Endothelial cell of umbilical vein (primary cell): ENCODE data around the gene TIMMDC1. TPM values are rescaled to one million over a fixed set of nuclear protein-coding genes. Genes with fewer than 3 reads are reported as not detected.

Experiments used
- BruUV-seq: library from RNA; stranded (reverse); fragments of 400-500 nt; replicated peaks from 2 replicates; lab custom pipeline; 2021; lab: Mats Ljungman, UMichigan
- CTCF ChIA-PET: fragments of 300-600, 350-600 bp; sonication (Branson Sonifier 250); formaldehyde crosslinking; loops from one replicate; lab custom pipeline; 2021; ENCODE audit warnings: antibody characterized with exemption, inconsistent platforms; lab: Charles Lee
- POLR2A ChIA-PET: fragments of 300-600, 350-600 bp; sonication (Branson Sonifier 250); formaldehyde crosslinking; loops from one replicate; lab custom pipeline; 2021; ENCODE audit warnings: antibody characterized with exemption, inconsistent platforms; lab: Charles Lee
- DNase-seq: peaks from one replicate; pipeline ENCODE4 v3.0.0-alpha.2; 2011; ENCODE audit warnings: low read depth, low spot score
- FAIRE-seq: peaks from 2 replicates; lab custom pipeline; 2011; peaks lifted over from hg19 to GRCh38; lab: Jason Lieb, UNC
- H2AFZ ChIP-seq: 2 replicates; pipeline ENCODE4 v1.6.0; 2012; ENCODE audit warnings: low read depth, low read length, control low read depth, inconsistent platforms
- H3K27ac ChIP-seq: 2 replicates; pipeline ENCODE4 v1.5.1; 2011; ENCODE audit warnings: low read depth, mild to moderate bottlenecking, control low read depth, low read length, moderate library complexity; ENCODE audit not compliant: insufficient read depth
- H3K27me3 ChIP-seq, 2 experiments: 2 replicates each; pipeline versions ENCODE4 v1.6.0 to v1.6.1; 2011; ENCODE audit warnings: low read length in 2 of 2, mixed read lengths in 1 of 2; ENCODE audit not compliant: control insufficient read depth in 2 of 2, insufficient read depth in 2 of 2
- H3K36me3 ChIP-seq, 2 experiments: 2 replicates in 1 of 2; 3 replicates in 1 of 2; pipeline ENCODE4 v1.5.1; 2011; ENCODE audit warnings: low read length in 2 of 2, mild to moderate bottlenecking in 1 of 2, moderate library complexity in 1 of 2; ENCODE audit not compliant: control insufficient read depth in 2 of 2, insufficient read depth in 2 of 2; ENCODE audit errors: extremely low read depth in 1 of 2
- H3K4me1 ChIP-seq: 3 replicates; pipeline ENCODE4 v1.5.1; 2011; ENCODE audit warnings: mild to moderate bottlenecking, low read length; ENCODE audit not compliant: control insufficient read depth, insufficient read depth; ENCODE audit errors: extremely low read depth
- H3K4me2 ChIP-seq: 2 replicates; pipeline ENCODE4 v1.6.1; 2011; ENCODE audit warnings: low read length, control low read depth, mixed read lengths; ENCODE audit not compliant: insufficient read depth
- H3K4me3 ChIP-seq, 3 experiments: fragments of 200-600 bp in 1 of 3; sonication (generic), shearing (Covaris generic) in 1 of 3; replicated peaks in 1 of 3; 2 replicates each; pipeline ENCODE4 v1.5.1; 2011 to 2016; ENCODE audit warnings: control low read depth in 3 of 3, low read length in 3 of 3, mild to moderate bottlenecking in 2 of 3, inconsistent platforms in 1 of 3, low read depth in 1 of 3, moderate library complexity in 1 of 3; ENCODE audit not compliant: insufficient read depth in 1 of 3
- H3K79me2 ChIP-seq: 2 replicates; pipeline ENCODE4 v1.6.0; 2012; ENCODE audit warnings: low read length, inconsistent platforms; ENCODE audit not compliant: control insufficient read depth, insufficient read depth
- H3K9ac ChIP-seq: replicated peaks from 2 replicates; pipeline ENCODE3; 2011; ENCODE audit warnings: low read length, control low read depth; ENCODE audit not compliant: insufficient read depth; ENCODE audit errors: extremely low read depth
- H3K9me1 ChIP-seq: replicated peaks from 3 replicates; pipeline ENCODE4 v1.6.0; 2011; ENCODE audit warnings: mild to moderate bottlenecking, low read length; ENCODE audit not compliant: control insufficient read depth, insufficient read depth; ENCODE audit errors: extremely low read depth
- H3K9me3 ChIP-seq: replicated peaks from 2 replicates; pipeline ENCODE4 v1.5.1; 2012; ENCODE audit warnings: low read length, inconsistent platforms; ENCODE audit not compliant: control insufficient read depth, insufficient read depth
- H4K20me1 ChIP-seq: replicated peaks from 2 replicates; pipeline ENCODE3; 2011; ENCODE audit warnings: mild to moderate bottlenecking, low read length; ENCODE audit not compliant: control insufficient read depth, insufficient read depth; ENCODE audit errors: extremely low read depth
- CTCF ChIP-seq, 2 donors: IDR thresholded peaks; 1 replicate in 1 of 2; 2 replicates in 1 of 2; pipeline ENCODE4 v1.5.1; 2011; ENCODE audit warnings: low read length in 2 of 2, mild to moderate bottlenecking in 2 of 2, moderate library complexity in 2 of 2, control low read depth in 1 of 2, inconsistent platforms in 1 of 2, low read depth in 1 of 2; ENCODE audit not compliant: insufficient read depth in 1 of 2; ENCODE audit errors: extremely low read depth in 1 of 2
- EZH2 ChIP-seq: IDR thresholded peaks from 2 replicates; pipeline ENCODE4 v1.6.1; 2012; ENCODE audit warnings: borderline replicate concordance, low read depth, mild to moderate bottlenecking, moderate library complexity, low read length, inconsistent platforms; ENCODE audit not compliant: severe bottlenecking
- FOS ChIP-seq: IDR thresholded peaks from 2 replicates; pipeline ENCODE4 v1.6.1; 2011; ENCODE audit warnings: mild to moderate bottlenecking, low read length, moderate library complexity, borderline replicate concordance; ENCODE audit not compliant: insufficient read depth
- JUN ChIP-seq: IDR thresholded peaks from 2 replicates; pipeline ENCODE4 v1.6.1; 2011; ENCODE audit warnings: borderline replicate concordance, low read depth; ENCODE audit not compliant: insufficient read length, insufficient read depth
- MYC ChIP-seq: IDR thresholded peaks from one replicate; pipeline ENCODE4 v1.6.1; 2011; ENCODE audit warnings: mild to moderate bottlenecking, low read depth, low read length
- POLR2A ChIP-seq: IDR thresholded peaks from 2 replicates; pipeline ENCODE4 v1.6.1; 2012; ENCODE audit warnings: low read depth, mild to moderate bottlenecking, control low read depth, low read length
- POLR2AphosphoS5 ChIP-seq: IDR thresholded peaks from 2 replicates; pipeline ENCODE4 v1.6.1; 2012; ENCODE audit warnings: low read depth, mild to moderate bottlenecking, control low read depth, low read length, moderate library complexity; ENCODE audit not compliant: insufficient read depth
- dilution Hi-C: fragments of 300-500 bp; cut with MboI; formaldehyde crosslinking; loops from one replicate; pipeline ENCODE4 v1.15.0; 2019; ENCODE audit warnings: low sequenced_read_pairs; ENCODE audit not compliant: extremely low pct_ligation_motif_present
- intact Hi-C: fragments of 100-400 bp; cut with micrococcal nuclease; formaldehyde crosslinking; loops from one replicate; pipeline ENCODE4 v1.10.0; 2022
- polyA plus RNA-seq, 4 experiments: library from polyadenylated mRNA; depleted of rRNA in 3 of 4; stranded (reverse) in 3 of 4; unstranded in 1 of 4; fragments of >200 nt; gene quantifications; 2 replicates each; pipeline versions ENCODE4 v1.2.1 to v1.2.3, GENCODE V29; 2011 to 2012; ENCODE audit warnings: missing spikeins in 1 of 4
- total RNA-seq: library from RNA; stranded (reverse); gene quantifications from 2 replicates; pipeline ENCODE4 v1.2.3, GENCODE V29; 2021
- TF ChIP-seq, protein P1 (sequence below): IDR thresholded peaks from 2 replicates; pipeline ENCODE4 v1.6.1; 2011; ENCODE audit not compliant: insufficient read depth, insufficient read length

TIMMDC1 gene
- total and polyA plus RNA-seq, 2 donors (not counting 3 experiments of a cell fraction or from before 2014, with no cell fraction given): 49.2 to 76.2 TPM

GRCh38 chr3:119506631-119507030 lies 8.3 kb downstream of the TIMMDC1 start:
- no peak overlapping the region for H3K4me3 ChIP-seq
- POLR2A ChIA-PET: no interaction called here
- H3K27ac ChIP-seq: no peak overlapping the region
- no peak overlapping the region for H3K4me2 ChIP-seq
- dilution Hi-C loops (no loop called here), intact Hi-C loops (no loop called here)
- FAIRE-seq (no peak), DNase-seq (no peak)
- no peaks in the 10 kb centered on the region for H4K20me1 ChIP-seq
- no peaks in the 10 kb centered on the region for H3K27me3 ChIP-seq
- no peak overlapping the region for H2AFZ ChIP-seq
- no peaks in the 10 kb centered on the region for H3K4me1 ChIP-seq
- H3K9me3 ChIP-seq: no peaks in the 10 kb centered on the region
- H3K9me1 ChIP-seq: no peaks in the 10 kb centered on the region
- TF ChIP-seq POLR2A: no peak
- TF ChIP-seq POLR2AphosphoS5: no peak
- no peak for TF ChIP-seq EZH2
- TF ChIP-seq JUN: no peak
- no peak for TF ChIP-seq CTCF (IDR thresholded peaks at IDR 0.05; ENCODE audit: extremely low read depth in 1 of 2, insufficient read depth in 1 of 2, low read depth in 1 of 2, low read length in 2 of 2)
- H3K79me2 ChIP-seq: no peaks in the 10 kb centered on the region
- no peak overlapping the region for H3K9ac ChIP-seq
- H3K36me3 ChIP-seq: peaks cover 3 to 11% of the 10 kb centered on the region in 2 experiments
- no TSS peak for BruUV-seq
- CTCF ChIA-PET: no interaction called here

DNA sequence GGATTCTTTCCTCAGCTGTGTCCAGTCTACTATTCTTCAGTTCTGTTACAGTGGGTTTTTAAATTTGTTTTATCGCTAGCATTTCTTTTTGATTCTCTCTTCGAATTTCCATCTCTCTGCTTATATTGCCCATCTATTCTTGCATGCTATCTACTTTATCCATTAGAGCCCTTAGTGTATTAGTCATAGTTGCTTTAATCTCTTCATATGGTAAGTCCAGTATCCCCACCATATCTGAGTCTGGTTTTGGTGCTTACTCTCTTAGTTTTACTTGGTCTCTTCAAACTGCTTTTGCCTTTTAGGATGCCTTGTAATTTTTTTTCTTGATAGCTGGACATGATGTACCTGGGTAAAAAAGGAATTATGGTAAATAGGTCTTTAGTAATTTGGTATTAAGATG lies 9.1 kb downstream of the TIMMDC1 start:
- Histone ChIP-seq H4K20me1 (no peaks in the 10 kb centered on the region), H3K36me3 (peaks cover 3 to 11% of the 10 kb centered on the region in 2 experiments), H3K4me1 (no peaks in the 10 kb centered on the region), H3K9me3 (no peaks in the 10 kb centered on the region), H3K27me3 (no peaks in the 10 kb centered on the region), H3K4me2 (no peak overlapping the region), H3K27ac (no peak overlapping the region), H2AFZ (no peak overlapping the region), H3K79me2 (no peaks in the 10 kb centered on the region), H3K9ac (no peak overlapping the region), H3K9me1 (no peaks in the 10 kb centered on the region), H3K4me3 (no peak overlapping the region)
- FAIRE-seq (no peak), DNase-seq (no peak)
- ChIA-PET CTCF (no interaction called here), POLR2A (no interaction called here)
- no TSS peak for BruUV-seq
- dilution Hi-C loops: no loop called here
- TF ChIP-seq POLR2A (no peak), FOS (no peak), POLR2AphosphoS5 (no peak), EZH2 (no peak), MYC (no peak), JUN (no peak), CTCF (IDR thresholded peaks at IDR 0.05; ENCODE audit: extremely low read depth in 1 of 2, insufficient read depth in 1 of 2, low read depth in 1 of 2, low read length in 2 of 2) (no peak)
- TF ChIP-seq, protein P1, sequence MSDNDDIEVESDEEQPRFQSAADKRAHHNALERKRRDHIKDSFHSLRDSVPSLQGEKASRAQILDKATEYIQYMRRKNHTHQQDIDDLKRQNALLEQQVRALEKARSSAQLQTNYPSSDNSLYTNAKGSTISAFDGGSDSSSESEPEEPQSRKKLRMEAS: no peak
- intact Hi-C loops: no loop called here
